ENCODE data around the gene GNG7.

GNG7 gene

GRCh38 chr19:2693492-2694160 lies 8.9 kb downstream of the GNG7 start:
- H3K79me2 ChIP-seq (ENCODE audit: low read length), result peaks cover 45% of the 10 kb centered on the region

GRCh38 chr19:2691951-2692350 lies 10.5 kb downstream of the GNG7 start:
- Histone ChIP-seq H3K79me2 (ENCODE audit: low read length) (peaks cover 41% of the 10 kb centered on the region), H3K4me3 (ENCODE audit: low read length) (no peak overlapping the region), H2AFZ (ENCODE audit: low read length) (no peak overlapping the region), H3K9me2 (replicated peaks; ENCODE audit: insufficient read depth, low read length) (no peaks in the 10 kb centered on the region), H3F3A (ENCODE audit: insufficient read depth, low read length) (no peaks in the 10 kb centered on the region), H3K9me3 (replicated peaks; ENCODE audit: insufficient read depth, low read length) (no peaks in the 10 kb centered on the region), H3K27ac (ENCODE audit: low read length) (no peak overlapping the region), H3K9ac (ENCODE audit: low read length) (no peak overlapping the region), H3K27me3 (replicated peaks; ENCODE audit: insufficient read depth, low read length) (no peaks in the 10 kb centered on the region), H3K36me3 (replicated peaks; ENCODE audit: insufficient read depth, low read length) (no peaks in the 10 kb centered on the region), H3K4me2 (ENCODE audit: low read depth, low read length) (no peak overlapping the region), H3K4me1 (ENCODE audit: low read length) (no peaks in the 10 kb centered on the region), H4K20me1 (ENCODE audit: insufficient read depth, low read length) (no peaks in the 10 kb centered on the region)
- TF ChIP-seq EZH2 (optimal IDR thresholded peaks at IDR 0.05; ENCODE audit: low read depth, low read length) (no peak), EZH2phosphoT487 (IDR thresholded peaks at IDR 0.05; ENCODE audit: low read length) (no peak), CTCF (IDR thresholded peaks at IDR 0.05; ENCODE audit: low read length) (no peak)
- no peak for DNase-seq

More at GRCh38 chr19:2693492-2694160, 8.9 kb downstream of the GNG7 start:
- no peak overlapping the region for H2AFZ ChIP-seq (ENCODE audit: low read length)
- DNase-seq, result no peak
- no peaks in the 10 kb centered on the region for H3K36me3 ChIP-seq (replicated peaks; ENCODE audit: insufficient read depth, low read length)
- no peaks in the 10 kb centered on the region for H4K20me1 ChIP-seq (ENCODE audit: insufficient read depth, low read length)
- no peaks in the 10 kb centered on the region for H3K9me3 ChIP-seq (replicated peaks; ENCODE audit: insufficient read depth, low read length)
- peaks cover 4% of the 10 kb centered on the region; the same call in 1 of the 2 replicates for H3K4me1 ChIP-seq (ENCODE audit: low read length)
- peaks cover 5% of the 10 kb centered on the region for H3F3A ChIP-seq (ENCODE audit: insufficient read depth, low read length)
- H3K9ac ChIP-seq (ENCODE audit: low read length), result no peak overlapping the region
- H3K27ac ChIP-seq (ENCODE audit: low read length), result no peak overlapping the region
- no peak for TF ChIP-seq EZH2phosphoT487 (IDR thresholded peaks at IDR 0.05; ENCODE audit: low read length)
- TF ChIP-seq EZH2 (optimal IDR thresholded peaks at IDR 0.05; ENCODE audit: low read depth, low read length), result no peak
- TF ChIP-seq CTCF (IDR thresholded peaks at IDR 0.05; ENCODE audit: low read length), result no peak
- no peaks in the 10 kb centered on the region for H3K27me3 ChIP-seq (replicated peaks; ENCODE audit: insufficient read depth, low read length)
- H3K4me3 ChIP-seq (ENCODE audit: low read length), result no peak overlapping the region
- no peaks in the 10 kb centered on the region for H3K9me2 ChIP-seq (replicated peaks; ENCODE audit: insufficient read depth, low read length)
- no peak overlapping the region for H3K4me2 ChIP-seq (ENCODE audit: low read depth, low read length)

GRCh38 chr19:2690856-2691255 lies 11.6 kb downstream of the GNG7 start:
- Histone ChIP-seq H3F3A (ENCODE audit: insufficient read depth, low read length) (no peaks in the 10 kb centered on the region), H3K27ac (ENCODE audit: low read length) (no peak overlapping the region), H2AFZ (ENCODE audit: low read length) (no peak overlapping the region), H4K20me1 (ENCODE audit: insufficient read depth, low read length) (no peaks in the 10 kb centered on the region), H3K4me3 (ENCODE audit: low read length) (no peak overlapping the region), H3K4me2 (ENCODE audit: low read depth, low read length) (no peak overlapping the region), H3K36me3 (replicated peaks; ENCODE audit: insufficient read depth, low read length) (no peaks in the 10 kb centered on the region), H3K9ac (ENCODE audit: low read length) (no peak overlapping the region), H3K79me2 (ENCODE audit: low read length) (peaks cover 35% of the 10 kb centered on the region), H3K9me3 (replicated peaks; ENCODE audit: insufficient read depth, low read length) (no peaks in the 10 kb centered on the region), H3K27me3 (replicated peaks; ENCODE audit: insufficient read depth, low read length) (no peaks in the 10 kb centered on the region), H3K9me2 (replicated peaks; ENCODE audit: insufficient read depth, low read length) (no peaks in the 10 kb centered on the region), H3K4me1 (ENCODE audit: low read length) (no peaks in the 10 kb centered on the region)
- DNase-seq, result no peak
- TF ChIP-seq CTCF (IDR thresholded peaks at IDR 0.05; ENCODE audit: low read length) (no peak), EZH2 (optimal IDR thresholded peaks at IDR 0.05; ENCODE audit: low read depth, low read length) (no peak), EZH2phosphoT487 (IDR thresholded peaks at IDR 0.05; ENCODE audit: low read length) (no peak)

All from MM.1S (cell line).